Endothelial cell of umbilical vein (primary cell): ENCODE results near the gene SLC25A20. TPM values are rescaled to one million over a fixed set of nuclear protein-coding genes. Genes with fewer than 3 reads are reported as not detected.
A peak's percentile ranks its signal among the peaks of the same experiment; 100 is the strongest.

ENCODE experiments used
- BruUV-seq: library from RNA; stranded (reverse); fragments of 400-500 nt; replicated peaks from 2 replicates; lab custom pipeline; 2021; lab: Mats Ljungman, UMichigan
- CTCF ChIA-PET: fragments of 300-600, 350-600 bp; sonication (Branson Sonifier 250); formaldehyde crosslinking; loops from one replicate; lab custom pipeline; 2021; ENCODE audit warnings: antibody characterized with exemption, inconsistent platforms; lab: Charles Lee
- POLR2A ChIA-PET: fragments of 300-600, 350-600 bp; sonication (Branson Sonifier 250); formaldehyde crosslinking; loops from one replicate; lab custom pipeline; 2021; ENCODE audit warnings: antibody characterized with exemption, inconsistent platforms; lab: Charles Lee
- DNase-seq: peaks from one replicate; pipeline ENCODE4 v3.0.0-alpha.2; 2011; ENCODE audit warnings: low read depth, low spot score
- FAIRE-seq: peaks from 2 replicates; lab custom pipeline; 2011; peaks lifted over from hg19 to GRCh38; lab: Jason Lieb, UNC
- H2AFZ ChIP-seq: 2 replicates; pipeline ENCODE4 v1.6.0; 2012; ENCODE audit warnings: low read depth, low read length, control low read depth, inconsistent platforms
- H3K27ac ChIP-seq: 2 replicates; pipeline ENCODE4 v1.5.1; 2011; ENCODE audit warnings: low read depth, mild to moderate bottlenecking, control low read depth, low read length, moderate library complexity; ENCODE audit not compliant: insufficient read depth
- H3K27me3 ChIP-seq, 2 experiments: 2 replicates each; pipeline versions ENCODE4 v1.6.0 to v1.6.1; 2011; ENCODE audit warnings: low read length in 2 of 2, mixed read lengths in 1 of 2; ENCODE audit not compliant: control insufficient read depth in 2 of 2, insufficient read depth in 2 of 2
- H3K36me3 ChIP-seq, 2 experiments: 2 replicates in 1 of 2; 3 replicates in 1 of 2; pipeline ENCODE4 v1.5.1; 2011; ENCODE audit warnings: low read length in 2 of 2, mild to moderate bottlenecking in 1 of 2, moderate library complexity in 1 of 2; ENCODE audit not compliant: control insufficient read depth in 2 of 2, insufficient read depth in 2 of 2; ENCODE audit errors: extremely low read depth in 1 of 2
- H3K4me1 ChIP-seq: 3 replicates; pipeline ENCODE4 v1.5.1; 2011; ENCODE audit warnings: mild to moderate bottlenecking, low read length; ENCODE audit not compliant: control insufficient read depth, insufficient read depth; ENCODE audit errors: extremely low read depth
- H3K4me2 ChIP-seq: 2 replicates; pipeline ENCODE4 v1.6.1; 2011; ENCODE audit warnings: low read length, control low read depth, mixed read lengths; ENCODE audit not compliant: insufficient read depth
- H3K4me3 ChIP-seq, 3 experiments: fragments of 200-600 bp in 1 of 3; sonication (generic), shearing (Covaris generic) in 1 of 3; replicated peaks in 1 of 3; 2 replicates each; pipeline ENCODE4 v1.5.1; 2011 to 2016; ENCODE audit warnings: control low read depth in 3 of 3, low read length in 3 of 3, mild to moderate bottlenecking in 2 of 3, inconsistent platforms in 1 of 3, low read depth in 1 of 3, moderate library complexity in 1 of 3; ENCODE audit not compliant: insufficient read depth in 1 of 3
- H3K79me2 ChIP-seq: 2 replicates; pipeline ENCODE4 v1.6.0; 2012; ENCODE audit warnings: low read length, inconsistent platforms; ENCODE audit not compliant: control insufficient read depth, insufficient read depth
- H3K9ac ChIP-seq: replicated peaks from 2 replicates; pipeline ENCODE3; 2011; ENCODE audit warnings: low read length, control low read depth; ENCODE audit not compliant: insufficient read depth; ENCODE audit errors: extremely low read depth
- H3K9me1 ChIP-seq: replicated peaks from 3 replicates; pipeline ENCODE4 v1.6.0; 2011; ENCODE audit warnings: mild to moderate bottlenecking, low read length; ENCODE audit not compliant: control insufficient read depth, insufficient read depth; ENCODE audit errors: extremely low read depth
- H3K9me3 ChIP-seq: replicated peaks from 2 replicates; pipeline ENCODE4 v1.5.1; 2012; ENCODE audit warnings: low read length, inconsistent platforms; ENCODE audit not compliant: control insufficient read depth, insufficient read depth
- H4K20me1 ChIP-seq: replicated peaks from 2 replicates; pipeline ENCODE3; 2011; ENCODE audit warnings: mild to moderate bottlenecking, low read length; ENCODE audit not compliant: control insufficient read depth, insufficient read depth; ENCODE audit errors: extremely low read depth
- CTCF ChIP-seq, 2 donors: IDR thresholded peaks; 1 replicate in 1 of 2; 2 replicates in 1 of 2; pipeline ENCODE4 v1.5.1; 2011; ENCODE audit warnings: low read length in 2 of 2, mild to moderate bottlenecking in 2 of 2, moderate library complexity in 2 of 2, control low read depth in 1 of 2, inconsistent platforms in 1 of 2, low read depth in 1 of 2; ENCODE audit not compliant: insufficient read depth in 1 of 2; ENCODE audit errors: extremely low read depth in 1 of 2
- EZH2 ChIP-seq: IDR thresholded peaks from 2 replicates; pipeline ENCODE4 v1.6.1; 2012; ENCODE audit warnings: borderline replicate concordance, low read depth, mild to moderate bottlenecking, moderate library complexity, low read length, inconsistent platforms; ENCODE audit not compliant: severe bottlenecking
- FOS ChIP-seq: IDR thresholded peaks from 2 replicates; pipeline ENCODE4 v1.6.1; 2011; ENCODE audit warnings: mild to moderate bottlenecking, low read length, moderate library complexity, borderline replicate concordance; ENCODE audit not compliant: insufficient read depth
- GATA2 ChIP-seq: IDR thresholded peaks from 2 replicates; pipeline ENCODE4 v1.7.0; 2011; ENCODE audit warnings: low read depth, mild to moderate bottlenecking, moderate library complexity, mixed read lengths, low read length; ENCODE audit not compliant: insufficient read length, insufficient read depth
- JUN ChIP-seq: IDR thresholded peaks from 2 replicates; pipeline ENCODE4 v1.6.1; 2011; ENCODE audit warnings: borderline replicate concordance, low read depth; ENCODE audit not compliant: insufficient read length, insufficient read depth
- MAX ChIP-seq: IDR thresholded peaks from 2 replicates; pipeline ENCODE4 v1.6.1; 2011; ENCODE audit not compliant: insufficient read depth, insufficient read length
- MYC ChIP-seq: IDR thresholded peaks from one replicate; pipeline ENCODE4 v1.6.1; 2011; ENCODE audit warnings: mild to moderate bottlenecking, low read depth, low read length
- POLR2A ChIP-seq: IDR thresholded peaks from 2 replicates; pipeline ENCODE4 v1.6.1; 2012; ENCODE audit warnings: low read depth, mild to moderate bottlenecking, control low read depth, low read length
- POLR2AphosphoS5 ChIP-seq: IDR thresholded peaks from 2 replicates; pipeline ENCODE4 v1.6.1; 2012; ENCODE audit warnings: low read depth, mild to moderate bottlenecking, control low read depth, low read length, moderate library complexity; ENCODE audit not compliant: insufficient read depth
- dilution Hi-C: fragments of 300-500 bp; cut with MboI; formaldehyde crosslinking; loops from one replicate; pipeline ENCODE4 v1.15.0; 2019; ENCODE audit warnings: low sequenced_read_pairs; ENCODE audit not compliant: extremely low pct_ligation_motif_present
- intact Hi-C: fragments of 100-400 bp; cut with micrococcal nuclease; formaldehyde crosslinking; loops from one replicate; pipeline ENCODE4 v1.10.0; 2022
- polyA plus RNA-seq, 4 experiments: library from polyadenylated mRNA; depleted of rRNA in 3 of 4; stranded (reverse) in 3 of 4; unstranded in 1 of 4; fragments of >200 nt; gene quantifications; 2 replicates each; pipeline versions ENCODE4 v1.2.1 to v1.2.3, GENCODE V29; 2011 to 2012; ENCODE audit warnings: missing spikeins in 1 of 4
- total RNA-seq: library from RNA; stranded (reverse); gene quantifications from 2 replicates; pipeline ENCODE4 v1.2.3, GENCODE V29; 2021

SLC25A20 gene
- total and polyA plus RNA-seq, 2 donors (not counting 3 experiments of a cell fraction or from before 2014, with no cell fraction given): 7.9 to 11.0 TPM

- peak; percentile 84 for FAIRE-seq
- Histone ChIP-seq H3K4me1 (peaks cover 10% of the 10 kb centered on the region), H3K27me3 (no peaks in the 10 kb centered on the region), H3K9ac (no peak overlapping the region), H3K36me3 (no peaks in the 10 kb centered on the region), H3K27ac (no peak overlapping the region), H2AFZ (no peak overlapping the region), H3K79me2 (peaks cover 7% of the 10 kb centered on the region), H3K9me3 (no peaks in the 10 kb centered on the region), H3K4me2 (no peak overlapping the region), H3K4me3 (no peak overlapping the region), H3K9me1 (no peaks in the 10 kb centered on the region), H4K20me1 (no peaks in the 10 kb centered on the region)
- dilution Hi-C loops: no loop called here
- CTCF ChIA-PET: interaction anchor here (0.6 to 1.2 kb wide), 4 partner anchors 9 to 81 kb away, joined by 3 to 4 read pairs (median 3); no protein-coding TSS in a partner anchor
- DNase-seq: peak; percentile 84
- TF ChIP-seq GATA2 (no peak), JUN (no peak), FOS (no peak), POLR2A (no peak), MYC (no peak), POLR2AphosphoS5 (no peak), EZH2 (no peak), MAX (no peak), CTCF (IDR thresholded peaks at IDR 0.05; ENCODE audit: extremely low read depth in 1 of 2, insufficient read depth in 1 of 2, low read depth in 1 of 2, low read length in 2 of 2) (no peak)
- intact Hi-C loops: no loop called here
- POLR2A ChIA-PET: no interaction called here
- no TSS peak for BruUV-seq
Measured at GRCh38 chr3:48820612-48821324, 77.9 kb downstream of the SLC25A20 start.
